Neutrophil (primary cell): Measurements from ENCODE around the gene ZNF536.

ENCODE experiments used
- H3K27ac ChIP-seq: fragments of 200-600 bp; sonication (generic); 2 replicates; pipeline ENCODE4 v1.5.1; 2016; ENCODE audit warnings: mild to moderate bottlenecking, moderate library complexity
- H3K27me3 ChIP-seq: fragments of 200-600 bp; sonication (generic); 2 replicates; pipeline ENCODE4 v1.6.0; 2016; ENCODE audit warnings: mild to moderate bottlenecking
- H3K36me3 ChIP-seq: fragments of 200-600 bp; sonication (generic); 2 replicates; pipeline ENCODE4 v1.5.1; 2017
- H3K4me1 ChIP-seq, 2 experiments: fragments of 200-600 bp in 1 of 2; sonication (generic) in 1 of 2; 1 replicate in 1 of 2; 2 replicates in 1 of 2; pipeline versions ENCODE4 v1.5.1 to v1.6.1; 2013 to 2016; ENCODE audit warnings: low read depth in 1 of 2, low read length in 1 of 2, mild to moderate bottlenecking in 1 of 2, moderate library complexity in 1 of 2; ENCODE audit not compliant: control insufficient read depth in 1 of 2, insufficient read depth in 1 of 2
- H3K4me3 ChIP-seq, 2 experiments: fragments of 200-600 bp in 1 of 2; sonication (generic) in 1 of 2; 1 replicate in 1 of 2; 2 replicates in 1 of 2; pipeline ENCODE4 v1.5.1; 2013 to 2016; ENCODE audit warnings: low read depth in 1 of 2, low read length in 1 of 2, mild to moderate bottlenecking in 1 of 2, moderate library complexity in 1 of 2
- H3K9me3 ChIP-seq: fragments of 200-600 bp; sonication (generic); 2 replicates; pipeline ENCODE4 v1.5.1; 2016
- TF ChIP-seq, protein P1 (sequence below): fragments of 200-600 bp; sonication (generic); IDR thresholded peaks from 2 replicates; pipeline ENCODE4 v1.5.1; 2016; ENCODE audit warnings: antibody characterized with exemption

The ZNF536 gene

GRCh38 chr19:30428092-30428680, 56.0 kb downstream of the ZNF536 start:
- TF ChIP-seq, protein P1, sequence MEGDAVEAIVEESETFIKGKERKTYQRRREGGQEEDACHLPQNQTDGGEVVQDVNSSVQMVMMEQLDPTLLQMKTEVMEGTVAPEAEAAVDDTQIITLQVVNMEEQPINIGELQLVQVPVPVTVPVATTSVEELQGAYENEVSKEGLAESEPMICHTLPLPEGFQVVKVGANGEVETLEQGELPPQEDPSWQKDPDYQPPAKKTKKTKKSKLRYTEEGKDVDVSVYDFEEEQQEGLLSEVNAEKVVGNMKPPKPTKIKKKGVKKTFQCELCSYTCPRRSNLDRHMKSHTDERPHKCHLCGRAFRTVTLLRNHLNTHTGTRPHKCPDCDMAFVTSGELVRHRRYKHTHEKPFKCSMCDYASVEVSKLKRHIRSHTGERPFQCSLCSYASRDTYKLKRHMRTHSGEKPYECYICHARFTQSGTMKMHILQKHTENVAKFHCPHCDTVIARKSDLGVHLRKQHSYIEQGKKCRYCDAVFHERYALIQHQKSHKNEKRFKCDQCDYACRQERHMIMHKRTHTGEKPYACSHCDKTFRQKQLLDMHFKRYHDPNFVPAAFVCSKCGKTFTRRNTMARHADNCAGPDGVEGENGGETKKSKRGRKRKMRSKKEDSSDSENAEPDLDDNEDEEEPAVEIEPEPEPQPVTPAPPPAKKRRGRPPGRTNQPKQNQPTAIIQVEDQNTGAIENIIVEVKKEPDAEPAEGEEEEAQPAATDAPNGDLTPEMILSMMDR = no peak
- no peak overlapping the region for H3K4me3 ChIP-seq
- H3K27ac ChIP-seq = no peak overlapping the region
- no peaks in the 10 kb centered on the region for H3K27me3 ChIP-seq
- no peaks in the 10 kb centered on the region for H3K9me3 ChIP-seq
- H3K36me3 ChIP-seq = no peaks in the 10 kb centered on the region
- no peaks in the 10 kb centered on the region for H3K4me1 ChIP-seq

DNA sequence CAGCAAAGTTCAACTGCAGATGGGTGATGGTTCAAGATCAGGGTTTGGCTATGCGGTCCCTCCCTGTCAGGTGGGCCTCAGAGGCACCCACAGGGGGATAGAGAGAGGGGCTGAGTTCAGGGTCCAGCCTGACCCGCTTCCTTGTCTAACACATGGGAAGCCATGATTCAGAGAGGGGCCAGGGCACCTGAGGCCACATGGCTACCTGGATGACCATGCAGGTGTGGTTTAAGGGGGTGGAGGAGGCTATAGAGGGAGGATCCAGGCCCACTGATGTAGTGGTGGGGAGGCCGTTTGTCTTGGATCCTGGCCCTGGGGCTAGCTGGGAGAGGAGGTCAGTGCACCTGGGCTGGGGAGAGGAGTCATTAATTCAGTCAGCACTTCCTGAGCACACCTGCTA, 56.7 kb downstream of the ZNF536 start:
- Histone ChIP-seq H3K36me3 (no peaks in the 10 kb centered on the region), H3K27me3 (no peaks in the 10 kb centered on the region), H3K4me1 (no peaks in the 10 kb centered on the region), H3K27ac (no peak overlapping the region), H3K4me3 (no peak overlapping the region), H3K9me3 (no peaks in the 10 kb centered on the region)
- TF ChIP-seq, protein P1 = no peak

GRCh38 chr19:30430206-30430734, 58.1 kb downstream of the ZNF536 start:
- H3K4me3 ChIP-seq = no peak overlapping the region
- H3K27me3 ChIP-seq = no peaks in the 10 kb centered on the region
- H3K4me1 ChIP-seq = no peaks in the 10 kb centered on the region
- TF ChIP-seq, protein P1 = no peak
- H3K9me3 ChIP-seq = no peaks in the 10 kb centered on the region
- no peaks in the 10 kb centered on the region for H3K36me3 ChIP-seq
- H3K27ac ChIP-seq = no peak overlapping the region

DNA sequence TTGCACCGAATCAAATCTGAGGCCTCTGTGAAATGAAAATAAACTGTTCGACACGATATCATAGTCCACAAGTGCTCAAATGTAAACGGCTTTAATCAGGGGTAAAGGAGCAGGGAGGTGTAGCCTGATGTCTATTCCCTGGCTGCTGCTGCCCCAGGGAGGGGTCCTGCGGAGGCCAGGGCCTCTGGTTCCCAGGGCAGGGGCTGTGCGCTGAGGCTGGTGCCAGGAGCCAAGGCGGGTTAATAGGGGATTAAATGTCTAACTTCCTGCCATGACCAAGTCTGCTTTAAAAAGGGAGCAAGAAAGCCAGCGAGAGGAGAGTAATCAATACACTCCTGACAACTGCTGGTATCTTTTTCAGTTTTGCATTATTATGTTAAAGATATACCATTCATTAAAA, 59.4 kb downstream of the ZNF536 start:
- no peaks in the 10 kb centered on the region for H3K36me3 ChIP-seq
- no peak overlapping the region for H3K4me3 ChIP-seq
- no peaks in the 10 kb centered on the region for H3K27me3 ChIP-seq
- no peaks in the 10 kb centered on the region for H3K9me3 ChIP-seq
- H3K27ac ChIP-seq = no peak overlapping the region
- TF ChIP-seq, protein P1 = no peak
- no peaks in the 10 kb centered on the region for H3K4me1 ChIP-seq

DNA sequence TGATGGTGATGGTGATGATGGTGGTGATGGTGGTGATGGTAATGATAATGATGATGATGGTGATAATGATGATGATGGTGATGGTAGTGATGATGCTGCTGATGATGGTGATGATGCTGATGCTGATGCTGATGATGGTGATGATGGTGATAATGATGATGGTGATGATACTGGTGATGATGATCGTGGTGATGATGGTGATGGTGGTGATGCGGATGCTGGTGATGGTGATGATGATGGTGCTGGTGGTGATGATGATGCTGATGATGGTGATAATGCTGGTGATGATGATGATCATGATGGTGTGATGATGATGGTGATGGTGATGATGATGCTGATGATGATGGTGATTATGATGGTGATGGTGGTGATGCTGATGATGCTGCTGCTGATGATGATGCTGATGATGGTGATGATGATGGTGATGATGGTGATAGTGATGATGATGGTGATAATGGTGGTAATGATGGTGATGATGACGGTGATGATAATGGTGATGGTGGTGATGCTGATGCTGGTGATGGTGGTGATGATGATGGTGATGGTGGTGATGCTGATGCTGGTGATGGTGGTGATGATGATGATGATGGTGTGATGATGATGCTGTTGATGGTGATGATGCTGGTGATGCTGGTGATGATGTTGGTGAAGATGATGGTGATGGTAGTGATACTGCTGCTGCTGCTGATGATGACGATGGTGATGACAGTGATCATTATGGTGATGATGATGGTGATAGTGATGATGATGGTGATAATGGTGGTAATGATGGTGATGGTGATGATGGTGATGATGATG, 62.8 kb downstream of the ZNF536 start:
- TF ChIP-seq, protein P1 = no peak
- H3K9me3 ChIP-seq = no peaks in the 10 kb centered on the region
- no peak overlapping the region for H3K4me3 ChIP-seq
- no peak overlapping the region for H3K27ac ChIP-seq
- no peaks in the 10 kb centered on the region for H3K36me3 ChIP-seq
- H3K4me1 ChIP-seq = no peaks in the 10 kb centered on the region
- H3K27me3 ChIP-seq = no peaks in the 10 kb centered on the region
